Stimulated activated CD4-positive, alpha-beta T cell treated with anti-CD3 and anti-CD28 coated beads, Interleukin-15, amount 100 ng/mL, for 1 hour (primary cell): ENCODE data around the gene PLCB4.

Experiments used
- DNase-seq, 2 donors: peaks; one replicate each; pipeline ENCODE4 v3.0.0-alpha.2; 2020; ENCODE audit warnings: low read depth in 1 of 2, low spot score in 1 of 2

Gene PLCB4

GRCh38 chr20:9508696-9509178, 439.9 kb downstream of the PLCB4 start:
- no peak for DNase-seq

DNA sequence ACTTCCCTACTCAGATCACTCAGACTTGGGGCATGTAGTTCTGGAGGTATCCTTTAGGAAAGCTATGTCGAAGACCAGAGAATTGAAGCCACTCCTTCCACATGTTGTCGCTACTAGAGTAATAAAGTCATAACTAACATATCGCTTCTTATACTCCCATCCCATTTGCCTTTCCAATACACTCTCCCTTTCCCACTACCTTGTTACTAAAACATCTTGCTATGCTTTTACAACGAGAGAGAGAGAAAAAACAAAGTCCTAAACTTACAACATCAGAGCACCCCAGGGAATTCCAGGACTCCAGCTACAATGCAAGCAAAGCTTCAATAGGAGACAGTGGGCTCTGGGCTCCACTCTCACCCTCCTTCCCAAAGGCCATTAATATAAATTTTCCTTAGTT, 440.4 kb downstream of the PLCB4 start:
- no peak for DNase-seq

DNA sequence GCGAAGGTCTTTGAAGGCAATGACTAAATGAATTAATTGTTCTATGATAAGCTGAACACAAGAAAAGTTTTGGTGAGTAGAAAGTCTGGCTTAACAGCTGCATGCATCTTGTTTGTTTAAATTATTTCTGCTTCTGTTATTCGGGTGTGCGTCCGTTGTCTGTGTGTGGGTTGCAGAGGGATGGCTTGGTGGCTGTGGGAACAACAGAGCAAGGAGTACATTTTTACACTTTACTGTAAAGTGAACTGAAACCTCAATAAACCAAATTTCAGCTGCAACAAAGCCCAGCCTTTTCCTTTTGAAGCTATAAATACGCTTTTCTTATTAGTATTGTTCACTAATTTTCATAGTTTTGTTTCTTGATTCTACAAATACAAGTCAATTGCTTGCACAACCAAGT, 442.0 kb downstream of the PLCB4 start:
- DNase-seq = no peak

DNA sequence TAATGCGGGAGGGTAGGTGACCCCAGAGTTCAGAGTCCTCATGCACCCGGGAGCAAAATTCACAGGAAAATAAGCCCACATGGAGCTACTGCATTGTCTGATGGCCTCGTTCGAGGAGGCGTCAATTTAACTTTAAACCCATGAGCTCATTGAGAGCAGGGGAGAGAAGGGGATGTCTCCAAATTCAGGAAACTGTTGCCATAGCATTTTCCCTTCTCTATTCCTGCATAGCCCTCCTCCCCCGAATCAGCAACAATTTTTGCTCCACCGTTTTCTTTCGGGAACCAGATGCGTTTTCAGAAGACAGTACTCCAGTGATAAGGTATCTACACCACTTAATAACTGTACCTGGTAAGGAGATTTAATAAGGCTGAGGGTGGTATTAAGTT, 445.2 kb downstream of the PLCB4 start:
- no peak for DNase-seq

- no peak for DNase-seq
Observed at GRCh38 chr20:9514461-9515213, 445.8 kb downstream of the PLCB4 start, which contains the start of gene LAMP5. Gene LAMP5, plus strand, starts transcription at chr20:9514590. Its CDS starts 263 bp downstream, at chr20:9514853.

GRCh38 chr20:9515214-9515585, 446.3 kb downstream of the PLCB4 start:
- no peak for DNase-seq

DNA sequence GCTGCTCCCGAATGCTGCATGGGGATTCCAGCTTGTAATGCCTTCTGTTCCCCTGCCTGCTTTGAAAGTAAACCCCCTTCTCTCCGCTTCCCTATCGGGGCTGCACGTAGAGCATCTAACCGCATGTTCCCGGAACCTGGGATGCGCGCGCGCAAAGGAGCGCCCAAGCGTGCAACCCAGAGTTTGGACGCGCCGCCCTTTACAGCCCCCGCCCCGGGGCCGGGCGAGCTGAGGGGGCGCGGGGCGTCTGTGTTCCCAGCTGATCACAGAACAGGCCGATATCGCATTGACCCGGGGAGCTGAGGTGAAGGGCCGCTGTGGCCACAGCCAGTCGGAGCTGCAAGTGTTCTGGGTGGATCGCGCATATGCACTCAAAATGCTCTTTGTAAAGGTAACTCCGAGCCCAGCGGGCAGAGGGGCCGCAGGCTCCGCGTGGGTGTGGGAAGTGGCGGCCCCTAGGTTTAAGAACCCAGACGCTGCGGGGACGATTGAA, 446.9 kb downstream of the PLCB4 start:
- DNase-seq = no peak

- no peak for DNase-seq
Observed at GRCh38 chr20:9516234-9516871, 447.5 kb downstream of the PLCB4 start.

DNA sequence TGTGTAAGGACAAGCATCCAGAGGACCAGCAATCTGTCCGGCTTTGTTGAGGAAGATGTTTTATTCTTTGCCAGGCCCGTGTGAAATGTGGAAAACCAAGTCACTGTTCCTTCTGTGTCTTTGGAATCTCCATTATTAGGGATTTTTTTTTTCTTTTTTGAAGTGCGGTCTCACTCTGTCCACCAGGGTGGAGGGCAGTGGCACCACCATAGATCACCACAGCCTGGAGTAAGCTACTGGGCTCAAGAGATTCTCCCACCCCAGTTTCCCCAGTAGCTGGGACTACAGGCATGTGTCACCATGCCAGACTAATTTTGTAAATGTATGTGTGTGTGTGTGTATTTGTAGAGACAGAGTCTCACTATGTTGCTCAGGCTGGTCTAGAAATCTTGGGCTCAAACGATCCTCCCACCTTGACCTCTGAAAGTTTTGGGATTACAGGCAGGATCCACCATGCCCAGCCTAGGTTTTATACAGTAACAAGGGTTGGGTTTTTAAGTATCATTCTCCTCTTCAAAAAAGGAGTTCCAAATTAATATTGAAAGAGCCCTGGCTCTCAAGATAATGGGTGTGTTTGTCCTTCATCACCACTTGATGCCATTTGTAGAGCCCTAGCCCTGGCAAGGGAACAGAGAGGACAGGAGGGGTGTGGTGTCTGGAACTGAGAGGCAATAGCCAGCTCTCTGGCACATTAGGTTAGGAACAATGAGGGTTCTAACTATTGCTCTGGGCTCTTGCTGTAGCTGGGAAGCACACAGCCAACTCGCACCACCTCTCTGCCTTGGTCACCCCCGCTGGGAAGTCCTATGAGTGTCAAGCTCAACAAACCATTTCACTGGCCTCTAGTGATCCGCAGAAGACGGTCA, 448.6 kb downstream of the PLCB4 start:
- no peak for DNase-seq

- no peak for DNase-seq
Observed at GRCh38 chr20:9518576-9519175, 449.8 kb downstream of the PLCB4 start.

DNA sequence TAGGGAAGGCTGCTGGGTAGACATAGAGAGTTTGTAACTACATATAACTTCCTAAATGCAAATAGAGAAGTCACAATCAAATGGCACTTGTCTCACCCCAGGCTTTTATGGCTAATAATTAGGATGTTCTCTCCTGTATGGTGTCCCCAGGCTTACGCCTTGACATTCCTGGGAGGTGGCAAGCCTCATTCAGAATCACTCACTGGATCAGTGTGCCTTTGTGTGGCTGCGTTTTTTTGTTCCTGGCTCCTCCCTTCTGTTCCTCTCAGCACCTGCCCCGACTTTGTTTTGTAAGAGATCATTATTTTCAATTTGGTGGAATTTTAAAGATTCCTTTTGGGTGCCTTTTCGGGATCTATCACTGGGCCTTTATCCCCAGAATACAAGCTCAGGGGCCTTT, 451.2 kb downstream of the PLCB4 start:
- DNase-seq = no peak

DNA sequence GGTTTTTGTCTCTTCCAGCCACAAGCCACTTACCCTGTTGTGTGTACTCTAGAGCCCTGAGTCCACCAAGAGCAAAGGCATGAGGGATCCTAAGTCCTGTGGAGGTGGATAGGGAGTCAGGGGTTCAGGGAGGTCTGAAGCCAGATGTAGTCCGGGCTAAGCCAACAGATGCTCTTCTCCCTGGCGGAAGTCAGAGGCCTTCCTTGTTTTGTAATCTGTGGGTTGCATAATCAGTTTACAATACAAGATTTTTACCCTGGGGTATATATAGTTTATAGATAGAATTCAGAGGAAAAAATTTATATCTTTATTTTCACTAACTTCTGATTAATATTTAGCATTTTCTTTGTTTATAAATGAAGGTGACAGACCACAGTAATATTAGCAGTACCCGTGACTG, 454.7 kb downstream of the PLCB4 start:
- DNase-seq = no peak
